Lung (tissue), 12 donors: ENCODE measurements around the gene ZFR2. TPM values are rescaled to one million over a fixed set of nuclear protein-coding genes. Genes with fewer than 3 reads are reported as not detected.
A peak's percentile ranks its signal among the peaks of the same experiment; 100 is the strongest.

Source experiments
- ATAC-seq: fragments of 200-7000 bp; cut with Tn5 transposase; one replicate; pipeline ENCODE4 v1.9.1; 2020; ENCODE audit warnings: moderate number of reproducible peaks; ENCODE audit not compliant: insufficient read depth, low FRiP score
- DNase-seq, 3 donors: peaks; one replicate each; pipeline ENCODE4 v3.0.0-alpha.2; 2013 to 2017
- H3K27ac ChIP-seq, 2 donors: one replicate each; pipeline ENCODE4 v1.5.1; 2013; ENCODE audit warnings: mild to moderate bottlenecking in 2 of 2, moderate library complexity in 2 of 2, control low read depth in 1 of 2, inconsistent platforms in 1 of 2, low read depth in 1 of 2, low read length in 1 of 2
- H3K27me3 ChIP-seq, 3 donors: one replicate each; pipeline ENCODE4 v1.5.1; 2013; ENCODE audit warnings: low read length in 2 of 3; ENCODE audit not compliant: control insufficient read depth in 3 of 3, insufficient read depth in 3 of 3
- H3K36me3 ChIP-seq, 4 donors: one replicate each; pipeline ENCODE4 v1.5.1; 2013; ENCODE audit warnings: low read length in 4 of 4, mild to moderate bottlenecking in 1 of 4, moderate library complexity in 1 of 4; ENCODE audit not compliant: control insufficient read depth in 4 of 4, insufficient read depth in 4 of 4
- H3K4me1 ChIP-seq, 5 donors: one replicate each; pipeline ENCODE4 v1.5.1; 2013; ENCODE audit warnings: low read length in 5 of 5, mild to moderate bottlenecking in 2 of 5, moderate library complexity in 1 of 5; ENCODE audit not compliant: control insufficient read depth in 5 of 5, insufficient read depth in 5 of 5
- H3K4me3 ChIP-seq: one replicate; pipeline ENCODE4 v1.5.1; 2013; ENCODE audit warnings: mild to moderate bottlenecking, control low read depth, moderate library complexity
- H3K9ac ChIP-seq, 2 donors: one replicate each; pipeline ENCODE4 v1.5.1; 2013; ENCODE audit warnings: low read length in 2 of 2, control low read depth in 1 of 2; ENCODE audit not compliant: insufficient read depth in 1 of 2
- H3K9me3 ChIP-seq, 4 donors: one replicate each; pipeline ENCODE4 v1.5.1; 2013; ENCODE audit warnings: low read length in 3 of 4, mild to moderate bottlenecking in 1 of 4, moderate library complexity in 1 of 4; ENCODE audit not compliant: control insufficient read depth in 4 of 4, insufficient read depth in 3 of 4
- WGBS, 2 donors: extraction: QIAGEN DNeasy Blood & Tissue Kit; methylation state at CpG; one replicate each; pipeline ENCODE4 v1.1.7; 2013; 5-methylcytosine and 5-hydroxymethylcytosine counted together
- polyA plus RNA-seq, 2 donors: library from polyadenylated mRNA; stranded (reverse); fragments of 200-250 nt; gene quantifications; one replicate each; pipeline ENCODE4 v1.2.1, GENCODE V29; 2013
- total RNA-seq, 2 donors: library from RNA; depleted of rRNA in 1 of 2; stranded (reverse); fragments of >200 nt in 1 of 2; gene quantifications; one replicate each; pipeline ENCODE4 v1.2.1, GENCODE V29; 2014 to 2021
- TF ChIP-seq, protein P1 (sequence below): IDR thresholded peaks from 2 replicates; pipeline ENCODE4 v1.5.1; 2012; ENCODE audit warnings: mild to moderate bottlenecking; ENCODE audit errors: control extremely low read depth, extremely low read depth
- donor health status: control.
- donor health status: control.
- donor health status: Bipolar disorder and iron deficiency.
- donor health status: healthy.
- donor health status: DM: yes; HTN: yes; CAD: no.

Gene ZFR2
- total and polyA plus RNA-seq, 4 donors = 0.05 to 0.34 (median 0.19) TPM

DNA sequence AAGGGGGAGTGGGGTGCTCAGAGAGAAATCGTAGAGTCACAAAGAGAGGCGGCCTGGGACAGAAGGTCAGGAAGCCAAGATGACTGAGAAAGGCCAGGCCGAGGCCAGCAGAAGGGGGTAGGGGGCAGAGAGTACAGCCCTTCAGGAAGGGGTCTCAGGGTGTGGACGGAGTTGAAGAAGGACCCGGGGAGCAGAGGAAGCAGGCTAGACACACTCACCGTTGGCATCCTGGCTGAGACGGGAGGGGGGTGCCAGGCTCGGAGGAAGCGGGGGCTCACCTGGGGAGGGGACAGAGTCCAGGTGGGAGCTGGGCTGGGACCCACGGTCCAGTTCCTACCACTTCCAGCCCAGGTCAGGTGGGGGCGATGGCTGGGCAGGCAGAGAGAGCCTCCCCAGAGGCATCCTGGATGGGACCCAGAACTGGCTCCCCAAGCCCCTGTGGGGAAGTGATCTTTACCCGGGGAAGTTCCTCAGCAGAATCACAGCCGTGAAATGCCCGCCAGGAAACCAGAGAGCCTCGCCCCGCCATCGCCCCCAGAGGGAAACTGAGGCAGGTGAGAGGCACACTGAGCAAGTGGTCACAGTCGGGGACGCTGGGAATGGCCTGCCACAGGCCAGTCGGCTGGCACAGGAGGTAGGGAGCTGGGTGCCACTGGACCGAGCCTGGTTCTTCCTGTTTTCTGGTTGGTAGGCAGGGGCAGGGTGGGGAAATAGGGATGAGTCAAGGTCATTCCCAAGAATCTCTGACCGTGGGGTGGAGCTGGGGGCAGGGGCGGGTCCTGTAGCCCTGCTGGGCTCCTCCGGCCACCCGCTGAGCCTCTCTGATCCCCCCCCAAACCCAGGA lies 84.0 kb downstream of the ZFR2 start:
- WGBS, 2 donors = 22 to 23% methylated on average over 24 to 25 of the region's 25 CpGs
- ATAC-seq = no peak

GRCh38 chr19:3783660-3784584 lies 84.9 kb downstream of the ZFR2 start:
- Histone ChIP-seq H3K4me1 (no peaks in the 10 kb centered on the region), H3K27me3 (peaks cover 0 to 16% (median 7%) of the 10 kb centered on the region in 3 donors), H3K36me3 (no peaks in the 10 kb centered on the region), H3K9ac (no peak overlapping the region), H3K27ac (no peak overlapping the region), H3K4me3 (no peak overlapping the region), H3K9me3 (peaks cover 0 to 24% (median 13%) of the 10 kb centered on the region in 4 donors)
- 80 to 86% methylated on average over 39 to 49 of the region's 49 CpGs for WGBS, 2 donors
- TF ChIP-seq, protein P1, sequence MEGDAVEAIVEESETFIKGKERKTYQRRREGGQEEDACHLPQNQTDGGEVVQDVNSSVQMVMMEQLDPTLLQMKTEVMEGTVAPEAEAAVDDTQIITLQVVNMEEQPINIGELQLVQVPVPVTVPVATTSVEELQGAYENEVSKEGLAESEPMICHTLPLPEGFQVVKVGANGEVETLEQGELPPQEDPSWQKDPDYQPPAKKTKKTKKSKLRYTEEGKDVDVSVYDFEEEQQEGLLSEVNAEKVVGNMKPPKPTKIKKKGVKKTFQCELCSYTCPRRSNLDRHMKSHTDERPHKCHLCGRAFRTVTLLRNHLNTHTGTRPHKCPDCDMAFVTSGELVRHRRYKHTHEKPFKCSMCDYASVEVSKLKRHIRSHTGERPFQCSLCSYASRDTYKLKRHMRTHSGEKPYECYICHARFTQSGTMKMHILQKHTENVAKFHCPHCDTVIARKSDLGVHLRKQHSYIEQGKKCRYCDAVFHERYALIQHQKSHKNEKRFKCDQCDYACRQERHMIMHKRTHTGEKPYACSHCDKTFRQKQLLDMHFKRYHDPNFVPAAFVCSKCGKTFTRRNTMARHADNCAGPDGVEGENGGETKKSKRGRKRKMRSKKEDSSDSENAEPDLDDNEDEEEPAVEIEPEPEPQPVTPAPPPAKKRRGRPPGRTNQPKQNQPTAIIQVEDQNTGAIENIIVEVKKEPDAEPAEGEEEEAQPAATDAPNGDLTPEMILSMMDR = no peak
- no peak for DNase-seq
- no peak for ATAC-seq

More for the DNA sequence above, 84.0 kb downstream of the ZFR2 start:
- Histone ChIP-seq H3K4me3 (peak overlapping the region; percentile 14), H3K27ac (no peak overlapping the region), H3K27me3 (peaks cover 0 to 16% (median 7%) of the 10 kb centered on the region in 3 donors), H3K4me1 (no peaks in the 10 kb centered on the region), H3K36me3 (no peaks in the 10 kb centered on the region), H3K9ac (no peak overlapping the region), H3K9me3 (peaks cover 0 to 24% (median 13%) of the 10 kb centered on the region in 4 donors)
- TF ChIP-seq, protein P1 = no peak
- DNase-seq = no peak

GRCh38 chr19:3782903-3783302 lies 85.9 kb downstream of the ZFR2 start:
- Histone ChIP-seq H3K9me3 (peaks cover 0 to 24% (median 13%) of the 10 kb centered on the region in 4 donors), H3K27ac (no peak overlapping the region), H3K9ac (no peak overlapping the region), H3K4me1 (no peaks in the 10 kb centered on the region), H3K4me3 (no peak overlapping the region), H3K27me3 (peaks cover 0 to 16% (median 7%) of the 10 kb centered on the region in 3 donors), H3K36me3 (no peaks in the 10 kb centered on the region)
- TF ChIP-seq, protein P1 = no peak
- ATAC-seq (no peak), DNase-seq (no peak)
- WGBS, 2 donors = 90 to 92% methylated on average over 12 to 13 of the region's 13 CpGs
